Adipocyte (in vitro differentiated cells): ENCODE data around the gene PTDSS2.

Source experiments
- DNase-seq: peaks from one replicate; pipeline ENCODE4 v3.0.0-alpha.2; 2015; ENCODE audit warnings: low read depth
- H3K27me3 ChIP-seq: replicated peaks from 2 replicates; pipeline ENCODE4 v1.7.0; 2013; ENCODE audit warnings: mild to moderate bottlenecking, low read length, moderate library complexity; ENCODE audit not compliant: control insufficient read depth, insufficient read depth
- H3K36me3 ChIP-seq: 2 replicates; pipeline ENCODE4 v1.7.0; 2013; ENCODE audit warnings: low read length, mild to moderate bottlenecking, moderate library complexity; ENCODE audit not compliant: control insufficient read depth, insufficient read depth, severe bottlenecking
- H3K4me1 ChIP-seq: 2 replicates; pipeline ENCODE4 v1.7.0; 2013; ENCODE audit warnings: mild to moderate bottlenecking, low read length, moderate library complexity; ENCODE audit not compliant: control insufficient read depth, insufficient read depth
- H3K4me3 ChIP-seq: 2 replicates; pipeline ENCODE4 v1.7.0; 2013; ENCODE audit warnings: mild to moderate bottlenecking, low read length, moderate library complexity
- H3K9ac ChIP-seq: 2 replicates; pipeline ENCODE4 v1.7.0; 2013; ENCODE audit warnings: mild to moderate bottlenecking, low read length, moderate library complexity
- H3K9me3 ChIP-seq: 2 replicates; pipeline ENCODE4 v1.7.0; 2013; ENCODE audit warnings: mild to moderate bottlenecking, low read length, moderate library complexity; ENCODE audit not compliant: control insufficient read depth

The PTDSS2 gene

DNA sequence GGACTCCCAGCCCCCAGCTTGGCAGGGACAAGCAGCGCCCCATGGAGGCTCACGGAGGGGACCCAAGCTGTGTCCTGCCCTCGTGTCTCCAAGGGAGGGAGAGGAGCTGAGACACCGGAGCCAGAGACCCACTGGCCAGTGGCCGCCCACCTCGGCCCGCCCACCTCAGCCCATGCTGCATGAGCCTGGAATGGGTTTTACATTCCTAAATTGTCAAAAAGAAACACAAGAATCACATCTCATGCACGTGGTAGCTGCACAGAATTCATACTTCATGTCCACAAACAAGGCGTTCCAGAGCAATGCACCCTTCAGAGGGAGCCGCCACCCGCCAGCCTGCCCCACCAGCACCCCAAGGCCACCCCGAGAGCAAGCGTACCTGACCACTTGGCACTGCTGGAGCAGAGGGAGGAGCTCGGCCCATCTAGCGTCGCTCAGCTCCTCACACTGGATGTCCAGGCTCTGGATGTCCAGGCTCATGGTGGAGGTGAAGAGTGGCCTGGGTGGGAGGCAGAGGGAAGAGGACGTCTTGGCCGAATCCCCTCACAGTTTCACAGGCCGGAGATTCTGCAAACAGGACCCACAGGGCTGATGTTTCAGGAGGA, 51.7 kb downstream of the PTDSS2 start:
- no peak for DNase-seq
- H3K4me3 ChIP-seq, result no peak overlapping the region
- no peak overlapping the region for H3K9ac ChIP-seq
- peaks cover 50% of the 10 kb centered on the region for H3K36me3 ChIP-seq
- peaks cover 29% of the 10 kb centered on the region for H3K4me1 ChIP-seq
- H3K27me3 ChIP-seq, result no peaks in the 10 kb centered on the region
- no peaks in the 10 kb centered on the region for H3K9me3 ChIP-seq

DNA sequence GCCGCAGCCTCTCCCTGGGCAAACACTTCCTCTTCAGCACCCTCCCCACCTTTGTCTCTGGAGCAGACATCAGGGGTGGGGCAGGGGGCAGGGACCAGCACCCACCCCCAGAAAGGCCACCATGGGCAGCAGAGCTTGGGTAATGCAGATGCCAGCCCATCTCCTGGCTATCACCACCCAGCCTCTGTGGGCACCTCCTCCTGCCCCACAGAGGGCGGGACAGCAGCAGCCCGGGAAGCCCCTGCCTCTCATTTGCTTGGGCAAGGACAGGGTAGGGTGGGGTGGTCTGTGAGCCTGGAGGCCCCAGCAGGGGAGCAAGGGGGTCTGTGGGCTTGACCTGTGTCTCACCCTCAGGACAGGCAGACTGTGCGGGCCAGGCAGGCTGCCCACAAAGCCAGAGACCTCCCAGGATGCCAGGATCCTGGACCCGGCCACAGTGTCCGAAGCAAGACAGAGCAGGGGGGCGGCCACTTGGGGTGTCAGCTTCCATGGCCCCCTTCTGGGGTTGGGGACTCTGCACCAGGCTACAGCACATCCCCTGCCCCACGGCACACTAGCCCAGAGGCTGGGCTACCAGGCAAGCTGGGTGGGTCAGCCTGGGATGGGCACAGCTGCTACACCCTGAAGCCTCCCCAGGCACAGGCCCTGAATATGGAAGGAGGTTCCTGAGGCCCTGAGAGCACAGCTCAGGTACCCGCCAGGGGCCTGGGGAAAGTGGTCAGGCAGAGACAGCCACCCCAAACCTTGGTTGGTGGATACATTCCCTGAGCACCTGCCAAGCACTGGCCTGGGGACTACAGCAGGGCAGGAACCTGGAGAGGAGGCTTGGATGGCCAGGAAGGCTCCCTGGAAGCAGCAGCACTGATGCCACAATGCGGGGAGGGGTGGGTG, 52.5 kb downstream of the PTDSS2 start:
- Histone ChIP-seq H3K36me3 (peaks cover 42% of the 10 kb centered on the region), H3K9ac (peak overlapping the region; percentile 48), H3K4me3 (no peak overlapping the region), H3K27me3 (no peaks in the 10 kb centered on the region), H3K4me1 (peaks cover 29% of the 10 kb centered on the region), H3K9me3 (no peaks in the 10 kb centered on the region)
- DNase-seq, result no peak

DNA sequence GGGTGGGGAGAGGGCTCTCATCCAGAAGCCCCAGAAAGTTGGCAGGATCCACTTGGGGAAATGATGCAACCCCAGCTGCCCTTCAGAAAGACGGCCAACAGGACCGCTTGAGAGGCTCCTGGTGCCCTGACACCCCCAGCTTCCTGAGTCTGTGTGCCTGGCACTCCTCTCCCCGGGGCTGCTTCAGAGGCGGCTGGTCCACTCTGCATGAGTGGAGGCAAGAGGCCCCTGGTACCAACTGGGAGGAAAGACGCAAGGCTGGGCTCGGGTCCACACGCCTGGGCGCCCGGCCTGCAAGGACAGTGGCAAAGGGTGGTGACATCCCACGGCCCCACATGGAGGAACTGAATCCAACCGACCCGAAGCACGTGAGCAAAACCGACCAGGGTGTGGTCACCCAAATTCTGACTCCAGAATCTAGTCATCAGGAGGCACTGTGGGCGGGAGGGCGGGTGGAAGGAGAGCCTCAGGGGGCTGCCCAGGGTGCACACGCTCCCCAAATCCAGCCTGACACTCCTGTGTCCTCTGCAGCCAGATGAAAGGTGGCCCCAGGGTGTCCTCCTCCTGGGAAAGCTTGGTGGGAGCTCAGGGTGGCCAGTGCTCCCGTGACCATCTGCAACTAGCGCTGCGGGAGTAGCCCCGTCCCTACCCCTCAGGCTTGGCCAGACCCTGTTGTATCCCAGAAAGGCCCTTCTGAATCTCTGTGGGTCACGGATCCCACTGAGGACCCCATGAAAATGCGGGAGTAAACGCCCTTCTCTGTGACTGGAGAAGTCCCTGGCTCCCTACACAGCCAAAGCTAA, 53.3 kb downstream of the PTDSS2 start:
- no peaks in the 10 kb centered on the region for H3K27me3 ChIP-seq
- H3K9me3 ChIP-seq, result no peaks in the 10 kb centered on the region
- H3K36me3 ChIP-seq, result peaks cover 34% of the 10 kb centered on the region
- H3K4me1 ChIP-seq, result peaks cover 35% of the 10 kb centered on the region
- DNase-seq, result peak; percentile 40
- H3K9ac ChIP-seq, result peak overlapping the region; percentile 100
- H3K4me3 ChIP-seq, result peak overlapping the region; percentile 87

GRCh38 chr11:504053-504993, 54.2 kb downstream of the PTDSS2 start:
- peaks cover 35% of the 10 kb centered on the region for H3K4me1 ChIP-seq
- no peaks in the 10 kb centered on the region for H3K9me3 ChIP-seq
- no peaks in the 10 kb centered on the region for H3K27me3 ChIP-seq
- peak overlapping the region; percentile 87 for H3K4me3 ChIP-seq
- DNase-seq, result peak; percentile 60
- peak overlapping the region; percentile 100 for H3K9ac ChIP-seq
- H3K36me3 ChIP-seq, result peaks cover 29% of the 10 kb centered on the region

- peak overlapping the region; percentile 100 for H3K9ac ChIP-seq
- peak overlapping the region; percentile 87 for H3K4me3 ChIP-seq
Measured at GRCh38 chr11:504994-505344, 54.9 kb downstream of the PTDSS2 start.

DNA sequence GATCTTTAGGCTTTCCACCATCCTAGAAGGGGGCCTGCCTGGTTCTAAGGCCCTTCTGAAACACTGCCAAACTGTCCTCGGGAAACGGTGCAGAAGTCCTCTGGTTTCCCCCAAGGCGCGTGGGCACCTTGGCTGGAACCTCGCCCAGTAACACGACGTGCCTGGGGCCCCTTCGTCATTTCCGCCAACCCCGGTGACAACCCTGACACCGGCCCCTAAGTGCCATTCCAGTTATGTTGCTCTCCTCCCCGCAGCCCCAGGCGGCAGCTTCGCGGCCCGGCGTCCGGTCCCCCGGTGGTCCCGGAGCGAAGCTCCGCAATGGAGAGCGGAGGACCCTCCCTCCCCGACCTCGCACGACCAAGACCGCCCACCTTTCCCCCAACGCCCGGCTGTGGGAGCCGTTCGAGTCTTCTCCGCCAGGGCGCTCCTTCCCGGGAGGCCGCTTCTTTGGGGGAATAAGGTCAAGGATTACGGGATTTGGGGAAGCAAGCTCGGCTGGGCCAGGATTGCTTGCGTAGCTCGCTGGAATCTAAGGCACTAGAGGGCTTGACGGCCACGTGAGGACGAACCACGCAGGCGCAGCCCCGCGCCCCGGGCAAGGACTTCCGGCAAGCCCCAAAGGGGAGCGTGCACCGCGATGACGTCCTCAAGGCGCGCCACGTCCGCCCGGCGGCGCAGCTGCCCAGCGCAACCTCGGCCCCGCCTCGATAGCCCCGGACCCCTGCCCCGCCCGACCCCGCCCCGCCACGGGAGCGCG, 56.3 kb downstream of the PTDSS2 start:
- Histone ChIP-seq H3K9ac (peak overlapping the region; percentile 100), H3K4me3 (peak overlapping the region; percentile 87), H3K9me3 (no peaks in the 10 kb centered on the region), H3K36me3 (peaks cover 15% of the 10 kb centered on the region), H3K27me3 (no peaks in the 10 kb centered on the region), H3K4me1 (peaks cover 35% of the 10 kb centered on the region)
- DNase-seq, result peak; percentile 98

More at GRCh38 chr11:504994-505344, 54.9 kb downstream of the PTDSS2 start:
- Histone ChIP-seq H3K4me1 (peaks cover 35% of the 10 kb centered on the region), H3K27me3 (no peaks in the 10 kb centered on the region), H3K9me3 (no peaks in the 10 kb centered on the region), H3K36me3 (peaks cover 26% of the 10 kb centered on the region)
- no peak for DNase-seq

GRCh38 chr11:506995-507726, 57.1 kb downstream of the PTDSS2 start, which contains the start of gene RNH1:
TSS of gene RNH1 (minus strand) at chr11:507242. CDS start at chr11:502162, 5,080 bp downstream.
- H3K27me3 ChIP-seq, result no peaks in the 10 kb centered on the region
- peak within 1 kb of the TSS; percentile 87 for H3K4me3 ChIP-seq
- H3K36me3 ChIP-seq, result peaks cover 10% of the 10 kb centered on the region
- no peaks in the 10 kb centered on the region for H3K9me3 ChIP-seq
- peak; percentile 99 for DNase-seq
- peak within 1 kb of the TSS; percentile 100 for H3K9ac ChIP-seq
- peaks cover 34% of the 10 kb centered on the region for H3K4me1 ChIP-seq

GRCh38 chr11:507727-508515, 57.8 kb downstream of the PTDSS2 start:
- H3K9me3 ChIP-seq, result no peaks in the 10 kb centered on the region
- peak overlapping the region; percentile 76 for H3K4me3 ChIP-seq
- peaks cover 16% of the 10 kb centered on the region for H3K36me3 ChIP-seq
- H3K9ac ChIP-seq, result peak overlapping the region; percentile 92
- H3K4me1 ChIP-seq, result peaks cover 26% of the 10 kb centered on the region
- peak; percentile 43 for DNase-seq
- no peaks in the 10 kb centered on the region for H3K27me3 ChIP-seq

DNA sequence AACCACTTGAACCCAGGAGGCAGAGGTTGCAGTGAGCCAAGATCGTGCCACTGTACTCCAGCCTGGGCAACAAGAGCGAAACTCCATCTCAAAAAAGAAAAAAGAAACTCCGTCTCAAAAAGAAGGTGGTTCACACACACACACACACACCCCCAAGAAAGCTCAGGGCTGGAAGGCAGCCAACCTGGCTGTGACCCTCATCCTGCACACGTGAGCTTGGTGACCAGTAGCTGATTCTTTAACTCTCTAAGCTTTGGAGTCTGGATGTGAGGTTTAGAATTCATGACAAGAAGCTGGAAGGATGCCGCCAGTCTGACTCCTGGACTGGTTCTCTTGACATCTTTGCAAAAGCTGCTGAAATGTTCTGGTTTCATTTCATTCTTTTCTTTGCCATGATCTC, 58.9 kb downstream of the PTDSS2 start:
- Histone ChIP-seq H3K9ac (peak overlapping the region; percentile 14), H3K4me3 (no peak overlapping the region), H3K27me3 (no peaks in the 10 kb centered on the region), H3K4me1 (peaks cover 19% of the 10 kb centered on the region), H3K36me3 (peaks cover 24% of the 10 kb centered on the region), H3K9me3 (no peaks in the 10 kb centered on the region)
- DNase-seq, result no peak
